GM21381 (cell line): ENCODE data around the gene CCR7.

ENCODE experiments used
- ATAC-seq: cut with Tn5 transposase; IDR thresholded peaks from one replicate; pipeline ENCODE4 v1.9.1; 2021; ENCODE audit warnings: mild to moderate bottlenecking, moderate library complexity; ENCODE audit not compliant: unreplicated experiment

Gene CCR7

GRCh38 chr17:40538936-40539705, 26.2 kb downstream of the CCR7 start:
- no peak for ATAC-seq

GRCh38 chr17:40538019-40538935, 27.0 kb downstream of the CCR7 start:
- no peak for ATAC-seq

GRCh38 chr17:40536295-40537171, 28.7 kb downstream of the CCR7 start:
- ATAC-seq = no peak

GRCh38 chr17:40535924-40536294, 29.4 kb downstream of the CCR7 start:
- no peak for ATAC-seq

- no peak for ATAC-seq
These were observed 29.8 kb downstream of the CCR7 start for GRCh38 chr17:40535438-40535837.

- ATAC-seq = no peak
These were observed 30.7 kb downstream of the CCR7 start for GRCh38 chr17:40534371-40535189.

GRCh38 chr17:40533896-40534295, 31.4 kb downstream of the CCR7 start:
- ATAC-seq = no peak

- no peak for ATAC-seq
These were observed 32.6 kb downstream of the CCR7 start for GRCh38 chr17:40532520-40533253.

- ATAC-seq = no peak
These were observed 34.0 kb downstream of the CCR7 start for GRCh38 chr17:40531051-40531991.

GRCh38 chr17:40530531-40530994, 34.7 kb downstream of the CCR7 start:
- no peak for ATAC-seq

- ATAC-seq = no peak
These were observed 35.3 kb downstream of the CCR7 start for GRCh38 chr17:40529991-40530390.

GRCh38 chr17:40528692-40529417, 36.4 kb downstream of the CCR7 start:
- no peak for ATAC-seq

GRCh38 chr17:40526668-40527067, 38.6 kb downstream of the CCR7 start:
- ATAC-seq = no peak

GRCh38 chr17:40525294-40525693, 40.0 kb downstream of the CCR7 start:
- ATAC-seq = no peak

GRCh38 chr17:40524243-40524965, 40.9 kb downstream of the CCR7 start:
- ATAC-seq = no peak

- ATAC-seq = no peak
These were observed 42.3 kb downstream of the CCR7 start for GRCh38 chr17:40522961-40523310.
